NCI-H1417 treated with DMSO at 0.1 percent for 48 hours (cell line): ENCODE results near the gene HMCN2.
"Not testable (repeated sequence)": the region's sequence is repeated elsewhere in the genome, so short reads cannot be mapped to it uniquely, and the experiment has no call there.

ENCODE experiments used
- DNase-seq: peaks from one replicate; lab custom pipeline; 2025; lab: John Stamatoyannopoulos, UW

Gene HMCN2

GRCh38 chr9:130240410-130241197 is 25.0 kb upstream of the HMCN2 start:
- DNase-seq, result no peak

DNA sequence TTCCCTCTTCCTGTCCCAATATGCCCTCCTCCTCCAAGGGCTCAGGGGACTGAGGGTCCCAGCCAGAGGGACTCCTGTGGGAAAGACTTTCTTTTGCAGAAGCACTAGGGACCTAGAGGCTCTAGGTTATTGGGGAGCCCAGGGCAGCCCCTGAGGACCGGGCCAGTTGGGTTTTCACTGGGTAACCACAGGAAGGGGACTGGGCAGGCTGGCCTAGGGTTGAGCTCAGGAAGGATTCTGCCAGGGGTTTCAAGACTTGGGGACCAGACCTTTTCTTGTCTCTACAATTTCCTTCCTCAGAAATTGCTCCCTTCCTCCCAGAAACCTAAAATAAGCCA is 24.4 kb upstream of the HMCN2 start:
- DNase-seq, result no peak

DNA sequence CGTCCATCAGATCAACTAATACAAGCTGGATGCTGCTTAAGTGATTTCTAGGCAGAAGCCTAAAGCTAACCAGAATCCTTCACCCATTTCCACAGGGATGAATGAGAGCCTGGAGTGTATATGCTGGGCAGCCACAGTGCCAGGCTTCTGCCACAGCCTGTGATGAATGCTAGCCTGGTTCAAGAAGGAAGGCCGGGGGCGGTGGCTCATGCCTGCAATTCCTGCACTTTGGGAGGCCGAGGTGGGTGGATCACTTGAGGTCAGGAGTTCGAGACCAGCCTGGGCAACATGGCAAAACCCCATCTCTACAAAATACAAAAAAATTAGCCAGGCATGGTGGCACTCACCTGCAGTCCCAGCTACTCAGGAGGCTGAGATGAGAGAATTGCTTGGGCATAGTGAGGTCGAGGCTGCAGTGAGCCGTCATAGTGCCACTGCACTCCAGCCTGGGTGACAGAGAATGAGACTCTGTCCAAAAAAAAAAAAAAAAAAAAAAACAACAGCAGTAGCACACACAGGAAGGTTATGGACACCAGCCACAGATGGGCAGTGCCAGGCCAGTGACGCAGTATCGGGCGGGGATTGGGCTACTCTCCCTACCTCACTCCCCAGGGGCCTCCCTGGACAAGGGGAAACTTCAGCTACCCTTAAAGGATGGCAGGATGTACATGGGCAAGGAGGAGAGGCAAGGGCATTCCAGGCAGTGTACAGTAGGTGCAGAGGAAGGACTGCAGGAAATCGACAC is 23.1 kb upstream of the HMCN2 start:
- no peak for DNase-seq

GRCh38 chr9:130243015-130243881 is 22.3 kb upstream of the HMCN2 start:
- DNase-seq, result peak; percentile 45

- no peak for DNase-seq
These were observed 21.7 kb upstream of the HMCN2 start for GRCh38 chr9:130243882-130244170.

DNA sequence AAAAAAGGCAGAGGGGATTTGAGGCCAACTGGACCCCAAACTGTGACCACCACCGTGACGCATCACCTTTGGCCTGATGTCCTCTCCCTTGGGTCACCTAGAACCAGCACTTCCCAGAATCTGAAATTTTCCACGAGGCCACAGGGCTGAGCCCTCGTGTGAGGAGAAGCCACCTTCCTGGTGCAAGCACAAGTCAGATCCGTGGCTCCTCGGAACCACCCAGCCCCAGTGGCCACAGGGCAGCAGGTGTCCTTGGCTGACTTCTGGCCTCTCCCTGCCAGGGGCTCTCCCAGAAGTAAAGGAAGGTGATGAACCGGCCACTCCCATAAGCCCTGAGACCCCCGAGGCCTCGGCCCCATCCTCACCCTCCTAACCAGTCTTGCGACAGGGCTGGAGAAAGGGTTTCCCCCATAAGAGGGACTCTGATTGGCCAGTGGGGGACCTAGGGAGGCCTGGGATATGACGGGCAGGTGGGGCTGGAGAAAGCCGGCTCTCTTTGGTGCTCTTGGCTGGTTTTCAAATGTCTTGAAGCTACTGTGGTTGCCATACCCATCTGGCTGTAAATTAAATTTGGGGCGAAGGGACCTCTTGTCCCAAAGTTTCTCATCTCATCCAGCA is 20.9 kb upstream of the HMCN2 start:
- DNase-seq, result no peak

GRCh38 chr9:130245474-130245873 is 20.1 kb upstream of the HMCN2 start:
- DNase-seq, result no peak

DNA sequence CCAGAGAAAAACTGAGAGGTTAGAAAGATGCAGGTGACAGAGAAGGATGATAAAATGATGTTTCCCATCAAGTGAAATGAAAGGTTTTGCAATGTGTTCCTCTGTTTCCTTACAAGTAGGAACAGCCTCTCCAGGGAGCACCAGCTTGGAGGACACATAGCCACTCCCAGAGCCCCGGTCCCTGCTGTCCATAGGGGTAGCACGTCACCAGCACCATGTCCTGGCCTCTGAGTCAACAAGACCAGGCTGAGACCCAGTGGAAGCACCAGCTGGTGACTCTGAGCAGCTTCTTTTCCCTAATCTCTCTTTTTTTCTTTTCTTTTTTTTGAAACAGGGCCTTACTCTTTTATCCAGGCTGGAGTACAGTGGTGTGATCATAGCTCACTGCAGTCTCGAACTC is 19.4 kb upstream of the HMCN2 start:
- DNase-seq, result no peak

- DNase-seq, result no peak
These were observed 10.6 kb upstream of the HMCN2 start for GRCh38 chr9:130254747-130255630.

DNA sequence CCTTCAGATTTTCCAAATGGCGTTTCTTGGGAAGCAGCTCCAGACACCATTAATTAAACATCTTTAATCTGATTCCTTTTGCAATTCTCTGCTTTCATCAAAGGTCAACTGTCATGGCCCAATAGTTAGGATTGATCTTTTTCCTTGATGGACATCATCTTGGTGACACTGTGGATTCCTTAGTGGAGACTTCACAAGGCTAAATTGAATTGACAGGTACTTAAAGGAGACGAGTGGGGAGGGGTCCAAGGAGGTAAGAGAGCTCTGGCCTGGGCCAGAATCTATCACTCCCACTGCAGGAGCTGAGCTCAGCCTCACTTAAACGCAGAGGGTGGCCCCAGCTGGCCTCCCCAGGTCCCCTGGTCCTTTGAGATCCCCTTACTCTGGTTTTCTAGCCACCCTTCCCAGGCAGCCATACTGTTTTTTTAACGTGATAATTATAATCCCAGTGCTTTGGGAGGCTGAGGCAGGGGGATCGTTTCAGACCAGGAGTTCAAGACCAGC is 9.9 kb upstream of the HMCN2 start:
- DNase-seq, result no peak

DNA sequence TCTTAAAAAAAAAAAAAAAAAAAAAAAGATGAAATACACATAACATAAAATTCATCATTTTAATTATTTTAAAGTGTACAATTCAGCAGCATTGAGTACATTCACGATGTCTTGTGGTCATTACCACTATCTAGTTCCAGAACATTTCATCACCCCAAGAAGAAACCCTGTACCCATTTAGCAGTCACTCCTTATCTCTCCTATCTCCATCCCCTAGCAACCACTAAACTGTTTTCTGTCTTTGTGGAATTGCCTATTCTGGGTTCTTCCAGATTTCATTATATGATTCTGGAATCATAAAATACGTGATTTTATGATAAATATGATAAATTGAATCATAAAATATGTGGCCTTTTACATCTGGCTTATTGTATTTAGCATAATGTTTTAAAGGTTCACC is 8.9 kb upstream of the HMCN2 start:
- no peak for DNase-seq

- not testable (repeated sequence) for DNase-seq
These were observed 7.4 kb upstream of the HMCN2 start for GRCh38 chr9:130258137-130258536.

GRCh38 chr9:130259044-130259443 is 6.5 kb upstream of the HMCN2 start:
- no peak for DNase-seq

GRCh38 chr9:130260816-130261765 is 4.5 kb upstream of the HMCN2 start:
- no peak for DNase-seq

- DNase-seq, result no peak
These were observed 3.4 kb upstream of the HMCN2 start for GRCh38 chr9:130262061-130262745.

DNA sequence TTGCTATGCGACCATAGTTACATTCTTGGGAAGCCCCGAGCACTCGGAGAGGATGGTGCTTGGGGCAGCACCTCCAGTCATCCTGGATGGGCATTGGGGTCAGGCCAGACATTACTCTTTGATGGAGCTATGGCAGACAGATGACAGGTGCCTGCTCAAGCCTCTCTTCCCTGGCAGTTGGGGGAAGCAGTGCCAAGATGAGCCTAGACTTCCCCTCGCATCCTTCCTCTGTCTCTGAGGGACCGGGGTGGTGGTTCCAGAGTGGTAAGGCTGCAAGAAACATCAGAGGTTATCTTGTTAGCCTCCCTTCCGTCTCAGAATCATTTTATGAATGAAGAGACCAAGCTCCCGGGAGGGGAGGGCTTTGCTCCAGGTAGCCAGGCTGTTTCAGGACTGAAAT is 2.8 kb upstream of the HMCN2 start:
- no peak for DNase-seq

GRCh38 chr9:130263601-130264413 is 1.8 kb upstream of the HMCN2 start:
- no peak for DNase-seq
